Measurements from ENCODE around the gene AKT2.
A peak's percentile ranks its signal among the peaks of the same experiment; 100 is the strongest.
"Not testable (repeated sequence)": the region's sequence is repeated elsewhere in the genome, so short reads cannot be mapped to it uniquely, and the experiment has no call there.

The AKT2 gene

DNA sequence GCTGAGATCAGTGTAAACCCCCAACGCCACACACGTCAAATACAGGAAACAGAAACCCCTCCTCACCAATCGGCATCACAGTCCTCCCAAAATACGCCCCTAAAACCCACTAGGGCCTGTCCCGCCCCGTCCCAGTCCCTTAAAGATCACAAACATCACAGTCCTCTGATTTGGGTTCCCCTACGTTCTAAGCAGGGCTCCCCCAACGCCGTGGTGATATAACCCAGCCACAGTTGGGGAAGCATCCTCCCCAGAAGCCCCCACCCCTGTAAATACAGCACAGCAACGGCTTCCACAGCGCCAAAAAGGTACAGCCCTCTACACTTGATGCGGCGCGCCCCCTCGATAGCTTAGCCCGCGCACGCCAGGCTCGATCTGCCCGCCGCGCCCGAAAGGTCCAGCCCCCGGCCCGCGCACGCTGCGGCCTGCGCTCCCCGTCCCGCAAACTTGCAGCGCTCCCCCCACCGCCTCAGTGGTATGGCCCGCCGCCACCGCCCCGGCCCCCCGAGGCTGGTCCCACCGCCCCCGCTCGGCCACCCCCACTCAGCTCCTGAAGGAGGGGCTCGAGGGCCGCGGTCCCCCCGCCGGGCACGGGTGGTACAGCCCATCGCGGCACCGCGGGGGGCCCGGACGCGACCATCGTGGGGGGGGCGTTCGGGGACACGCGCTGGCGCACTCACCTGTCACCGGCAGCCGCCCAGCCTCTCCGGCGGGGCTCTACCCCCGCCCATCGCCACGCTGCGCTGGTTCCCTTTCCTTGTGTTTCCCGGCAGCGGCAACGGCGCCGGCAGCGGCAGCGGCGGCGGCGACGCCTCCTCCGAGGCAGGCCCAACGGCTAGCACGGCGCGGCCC lies at the start of gene AKT2:
AKT2 (minus strand) TSS at position 845 of the 852 bp plus-strand sequence. CDS start 20,078 bp downstream, outside the sequence.
- TF ChIP-seq, protein P1, sequence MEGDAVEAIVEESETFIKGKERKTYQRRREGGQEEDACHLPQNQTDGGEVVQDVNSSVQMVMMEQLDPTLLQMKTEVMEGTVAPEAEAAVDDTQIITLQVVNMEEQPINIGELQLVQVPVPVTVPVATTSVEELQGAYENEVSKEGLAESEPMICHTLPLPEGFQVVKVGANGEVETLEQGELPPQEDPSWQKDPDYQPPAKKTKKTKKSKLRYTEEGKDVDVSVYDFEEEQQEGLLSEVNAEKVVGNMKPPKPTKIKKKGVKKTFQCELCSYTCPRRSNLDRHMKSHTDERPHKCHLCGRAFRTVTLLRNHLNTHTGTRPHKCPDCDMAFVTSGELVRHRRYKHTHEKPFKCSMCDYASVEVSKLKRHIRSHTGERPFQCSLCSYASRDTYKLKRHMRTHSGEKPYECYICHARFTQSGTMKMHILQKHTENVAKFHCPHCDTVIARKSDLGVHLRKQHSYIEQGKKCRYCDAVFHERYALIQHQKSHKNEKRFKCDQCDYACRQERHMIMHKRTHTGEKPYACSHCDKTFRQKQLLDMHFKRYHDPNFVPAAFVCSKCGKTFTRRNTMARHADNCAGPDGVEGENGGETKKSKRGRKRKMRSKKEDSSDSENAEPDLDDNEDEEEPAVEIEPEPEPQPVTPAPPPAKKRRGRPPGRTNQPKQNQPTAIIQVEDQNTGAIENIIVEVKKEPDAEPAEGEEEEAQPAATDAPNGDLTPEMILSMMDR (IDR thresholded peaks at IDR 0.05; ENCODE audit: low read depth, low read length) = no peak
- peak in 1 of 2 donors; percentile 71 for DNase-seq (ENCODE audit: low read depth in 2 of 2)
- H3K4me3 ChIP-seq (replicated peaks in 1 of 2; ENCODE audit: low read depth in 2 of 2, low read length in 2 of 2) = peak within 1 kb of the TSS; percentile 85 to 87

DNA sequence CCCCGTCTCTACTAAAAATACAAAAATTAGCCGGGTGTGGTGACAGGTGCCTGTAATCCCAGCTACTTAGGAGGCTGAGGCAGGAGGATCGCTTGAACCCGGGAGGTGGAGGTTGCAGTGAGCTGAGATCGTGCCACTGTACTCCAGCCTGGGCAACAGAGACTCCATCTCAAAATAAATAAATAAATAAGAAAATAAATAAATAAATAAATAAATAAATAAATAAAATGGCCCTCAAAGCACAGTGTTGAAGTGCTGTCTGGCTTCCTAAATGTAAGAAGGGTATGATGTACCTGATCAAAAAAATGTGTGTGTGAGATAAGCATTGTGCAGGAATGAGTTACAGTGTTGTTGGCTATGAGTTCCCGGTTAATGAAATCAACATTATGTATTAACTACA lies 47.9 kb upstream of the AKT2 start:
- DNase-seq (ENCODE audit: low read depth in 2 of 2); H3K4me3 ChIP-seq (replicated peaks in 1 of 2; ENCODE audit: low read depth in 2 of 2, low read length in 2 of 2): not testable (repeated sequence)

DNA sequence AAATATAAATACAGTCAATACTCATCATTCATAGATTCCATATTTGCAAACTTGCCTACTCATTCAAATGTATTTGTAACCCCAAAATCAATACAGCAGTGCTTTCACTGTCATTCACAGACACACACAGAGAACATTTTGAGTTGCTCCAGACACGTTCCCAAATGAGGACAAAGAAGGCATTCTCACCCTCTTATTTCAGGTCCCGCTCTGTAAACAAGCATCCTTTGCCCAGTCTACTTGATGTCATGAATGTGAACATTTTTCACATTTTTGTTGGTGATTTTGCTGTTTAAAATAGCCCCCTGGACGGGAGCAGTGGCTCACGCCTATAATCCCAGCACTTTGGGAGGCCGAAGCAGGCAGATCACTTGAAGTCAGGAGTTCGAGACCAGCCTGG lies 47.5 kb upstream of the AKT2 start:
- TF ChIP-seq, protein P1 (IDR thresholded peaks at IDR 0.05; ENCODE audit: low read depth, low read length) = no peak
- H3K4me3 ChIP-seq (replicated peaks in 1 of 2; ENCODE audit: low read depth in 2 of 2, low read length in 2 of 2) = no peak overlapping the region
- no peak for DNase-seq (ENCODE audit: low read depth in 2 of 2)

DNA sequence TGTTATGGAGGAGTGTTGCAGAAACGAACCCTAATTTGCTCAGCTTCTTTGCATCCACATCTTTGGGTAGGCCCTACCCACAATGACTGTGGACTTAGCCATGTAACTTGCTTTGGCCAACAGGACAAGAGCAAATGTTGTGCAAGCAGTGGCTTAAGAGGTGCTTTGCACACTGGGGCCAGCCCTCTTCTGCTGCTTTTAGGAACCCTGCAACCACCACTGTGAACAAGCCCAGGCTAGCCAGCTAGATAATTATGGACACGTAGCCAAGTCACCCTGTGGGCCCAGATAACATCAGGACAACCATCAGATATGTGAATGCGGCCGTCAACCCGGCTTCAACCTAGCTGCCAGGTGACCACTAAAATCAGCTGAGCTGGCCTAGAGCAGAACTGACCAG lies 45.9 kb upstream of the AKT2 start:
- H3K4me3 ChIP-seq (replicated peaks in 1 of 2; ENCODE audit: low read depth in 2 of 2, low read length in 2 of 2) = no peak overlapping the region
- TF ChIP-seq, protein P1 (IDR thresholded peaks at IDR 0.05; ENCODE audit: low read depth, low read length) = no peak
- DNase-seq (ENCODE audit: low read depth in 2 of 2) = no peak

DNA sequence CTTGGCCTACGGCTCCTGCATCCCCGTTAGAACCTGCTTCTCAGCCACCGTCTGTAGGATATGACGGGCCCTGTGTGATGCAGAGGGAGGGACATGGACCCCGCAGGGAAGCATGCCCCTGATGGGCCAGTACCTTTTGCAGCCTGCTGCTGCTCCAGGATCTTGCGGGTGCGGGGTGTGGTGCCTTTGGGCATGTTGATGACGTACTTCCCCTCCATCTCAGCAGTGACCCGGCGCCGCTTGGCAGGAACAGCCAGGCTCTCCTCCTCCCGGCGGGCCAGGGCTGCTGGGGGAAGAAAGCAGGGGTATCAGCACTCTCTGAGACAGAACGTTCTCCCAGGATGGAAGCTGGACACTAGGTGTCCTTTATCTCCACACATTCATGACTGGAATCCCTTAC lies 41.1 kb upstream of the AKT2 start:
- TF ChIP-seq, protein P1 (IDR thresholded peaks at IDR 0.05; ENCODE audit: low read depth, low read length) = no peak
- H3K4me3 ChIP-seq (replicated peaks in 1 of 2; ENCODE audit: low read depth in 2 of 2, low read length in 2 of 2) = no peak overlapping the region
- no peak for DNase-seq (ENCODE audit: low read depth in 2 of 2)

DNA sequence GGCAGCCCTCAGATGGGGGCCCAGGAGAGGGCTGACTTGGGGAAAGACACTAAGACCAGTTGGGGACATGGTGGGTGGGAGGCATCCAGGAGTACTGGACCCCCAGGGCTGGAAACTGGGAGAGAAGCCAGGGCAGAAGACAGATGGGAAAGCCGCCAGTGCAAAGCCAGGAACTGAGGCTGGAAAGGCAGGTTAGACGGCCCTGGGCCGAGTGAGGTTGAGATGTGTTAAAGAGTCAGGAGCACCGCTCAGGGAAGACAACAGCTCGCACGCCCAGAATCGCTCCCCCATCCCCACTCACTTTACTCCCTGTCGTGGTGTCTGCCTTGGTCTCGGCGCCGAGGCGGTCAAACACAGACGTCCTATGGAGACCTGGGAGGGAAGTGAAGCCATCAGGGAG lies 38.6 kb upstream of the AKT2 start:
- DNase-seq (ENCODE audit: low read depth in 2 of 2) = no peak

DNA sequence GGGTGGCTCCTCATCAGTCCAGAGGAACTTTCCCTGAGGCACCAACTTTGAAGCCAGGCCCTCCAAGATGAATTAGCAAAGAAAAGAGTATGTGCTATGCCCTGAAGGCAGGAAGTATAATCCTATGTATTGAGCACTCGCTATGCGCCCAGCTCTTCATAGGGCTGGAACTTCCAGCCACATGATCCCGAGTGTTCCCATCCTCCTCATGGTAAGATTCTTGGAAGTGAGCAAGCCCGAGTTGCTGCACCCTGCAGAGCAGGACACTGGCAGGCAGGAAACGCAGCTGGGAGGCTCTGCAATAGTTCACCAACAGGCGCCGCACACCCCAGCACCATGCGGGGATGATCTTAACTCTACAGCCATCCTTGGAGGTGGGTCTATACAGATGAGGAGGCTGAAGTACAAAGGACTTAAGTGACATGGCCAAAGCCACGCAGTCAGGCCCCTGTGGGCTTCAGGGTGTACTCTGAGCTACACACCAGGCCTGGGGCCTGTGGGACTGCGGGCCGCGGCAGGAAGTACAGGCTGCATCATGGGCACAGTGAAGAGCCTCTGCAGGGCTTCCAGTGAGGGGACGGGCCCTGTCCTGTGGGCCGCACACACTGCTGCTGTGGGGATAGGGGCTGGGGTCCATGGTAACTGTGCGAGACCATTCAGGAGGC lies 37.9 kb upstream of the AKT2 start:
- TF ChIP-seq, protein P1 (IDR thresholded peaks at IDR 0.05; ENCODE audit: low read depth, low read length) = no peak
- no peak for DNase-seq (ENCODE audit: low read depth in 2 of 2)
- H3K4me3 ChIP-seq (replicated peaks in 1 of 2; ENCODE audit: low read depth in 2 of 2, low read length in 2 of 2) = no peak overlapping the region

More for the DNA sequence above, 38.6 kb upstream of the AKT2 start:
- TF ChIP-seq, protein P1 (IDR thresholded peaks at IDR 0.05; ENCODE audit: low read depth, low read length) = no peak
- H3K4me3 ChIP-seq (replicated peaks in 1 of 2; ENCODE audit: low read depth in 2 of 2, low read length in 2 of 2) = no peak overlapping the region
